Cardiac muscle cell (in vitro differentiated cells and primary cell): Measurements from ENCODE around the gene NEDD9. TPM values are rescaled to one million over a fixed set of nuclear protein-coding genes. Genes with fewer than 3 reads are reported as not detected.

Experiments used
- DNase-seq, 2 donors: peaks; one replicate each; pipeline versions ENCODE4 v3.0.0 to v3.0.0-alpha.2; 2010 to 2017; ENCODE audit warnings: low read depth in 1 of 2, low spot score in 1 of 2
- H3K27ac ChIP-seq: fragments of 200-600 bp; sonication (generic); 2 replicates; pipeline ENCODE4 v1.5.1; 2016
- H3K27me3 ChIP-seq: fragments of 200-600 bp; sonication (generic); 2 replicates; pipeline ENCODE4 v1.6.0; 2016; ENCODE audit warnings: control low read depth
- H3K36me3 ChIP-seq: fragments of 200-600 bp; sonication (generic); 2 replicates; pipeline ENCODE4 v1.5.1; 2016; ENCODE audit warnings: control low read depth
- H3K4me1 ChIP-seq: fragments of 200-600 bp; sonication (generic); 2 replicates; pipeline ENCODE4 v1.8.1; 2017; ENCODE audit warnings: low read depth, mild to moderate bottlenecking, mixed run types
- H3K4me3 ChIP-seq: fragments of 200-600 bp; sonication (generic); 2 replicates; pipeline ENCODE4 v1.5.1; 2016; ENCODE audit warnings: mild to moderate bottlenecking
- H3K9me3 ChIP-seq: fragments of 200-600 bp; sonication (generic); 2 replicates; pipeline ENCODE4 v1.5.1; 2017; ENCODE audit warnings: low read depth, mild to moderate bottlenecking, control low read depth
- polyA plus RNA-seq: library from polyadenylated mRNA; unstranded; fragments of >200 nt; fragmentation: Nextera tagmentation; extraction: Ambion mirVana; gene quantifications from 2 replicates; pipeline ENCODE4 v1.2.1, GENCODE V29; 2016
- total RNA-seq: library from RNA; depleted of rRNA; stranded (reverse); fragments of >200 nt; gene quantifications from 2 replicates; pipeline ENCODE4 v1.2.3, GENCODE V29; 2016
- TF ChIP-seq, protein P1 (sequence below): IDR thresholded peaks from 2 replicates; pipeline ENCODE4 v1.5.1; 2012; ENCODE audit warnings: low read depth, mild to moderate bottlenecking, low read length

The NEDD9 gene
- total and polyA plus RNA-seq, 2 experiments from 2014 or later = 12.6 to 26.8 TPM

DNA sequence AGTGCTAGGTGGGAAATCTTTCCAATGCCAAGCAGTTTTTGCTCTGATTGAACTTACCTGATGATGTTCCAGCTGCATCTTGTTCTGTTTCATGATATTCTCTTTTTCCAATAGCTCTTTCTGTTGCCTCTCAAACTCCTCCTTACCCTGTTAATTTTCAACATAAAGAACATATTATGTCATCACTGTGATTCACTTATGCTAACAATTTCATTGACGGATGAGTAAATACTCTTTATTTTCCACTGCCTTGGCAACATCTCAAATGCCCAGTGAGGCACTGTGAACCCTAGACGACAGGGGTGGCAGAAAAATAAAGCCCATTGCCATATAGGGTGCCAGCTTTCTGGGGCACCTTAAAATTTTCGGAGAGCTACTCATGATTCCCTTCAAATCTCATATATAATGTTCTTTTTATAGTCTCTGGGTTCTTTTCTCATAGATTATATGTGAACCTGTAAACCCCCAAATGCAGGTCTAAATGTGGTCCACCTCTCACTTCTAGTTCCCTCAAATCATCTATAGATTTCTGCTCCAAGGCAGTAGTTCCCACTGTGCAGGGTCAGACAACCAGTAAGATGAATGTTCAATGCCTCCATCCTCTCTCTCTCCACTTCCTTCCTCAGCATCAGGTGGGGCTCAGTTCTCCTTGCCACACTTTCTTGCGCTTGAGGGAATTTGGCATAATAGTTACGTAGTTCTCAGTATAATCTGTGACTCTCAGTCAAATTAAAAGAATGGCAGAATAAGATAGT is 44.1 kb downstream of the NEDD9 start:
- Histone ChIP-seq H3K27me3 (no peaks in the 10 kb centered on the region), H3K4me1 (peaks cover 8% of the 10 kb centered on the region), H3K4me3 (no peak overlapping the region), H3K36me3 (peaks cover 49% of the 10 kb centered on the region), H3K27ac (no peak overlapping the region), H3K9me3 (no peaks in the 10 kb centered on the region)
- no peak for DNase-seq
- TF ChIP-seq, protein P1, sequence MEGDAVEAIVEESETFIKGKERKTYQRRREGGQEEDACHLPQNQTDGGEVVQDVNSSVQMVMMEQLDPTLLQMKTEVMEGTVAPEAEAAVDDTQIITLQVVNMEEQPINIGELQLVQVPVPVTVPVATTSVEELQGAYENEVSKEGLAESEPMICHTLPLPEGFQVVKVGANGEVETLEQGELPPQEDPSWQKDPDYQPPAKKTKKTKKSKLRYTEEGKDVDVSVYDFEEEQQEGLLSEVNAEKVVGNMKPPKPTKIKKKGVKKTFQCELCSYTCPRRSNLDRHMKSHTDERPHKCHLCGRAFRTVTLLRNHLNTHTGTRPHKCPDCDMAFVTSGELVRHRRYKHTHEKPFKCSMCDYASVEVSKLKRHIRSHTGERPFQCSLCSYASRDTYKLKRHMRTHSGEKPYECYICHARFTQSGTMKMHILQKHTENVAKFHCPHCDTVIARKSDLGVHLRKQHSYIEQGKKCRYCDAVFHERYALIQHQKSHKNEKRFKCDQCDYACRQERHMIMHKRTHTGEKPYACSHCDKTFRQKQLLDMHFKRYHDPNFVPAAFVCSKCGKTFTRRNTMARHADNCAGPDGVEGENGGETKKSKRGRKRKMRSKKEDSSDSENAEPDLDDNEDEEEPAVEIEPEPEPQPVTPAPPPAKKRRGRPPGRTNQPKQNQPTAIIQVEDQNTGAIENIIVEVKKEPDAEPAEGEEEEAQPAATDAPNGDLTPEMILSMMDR = no peak

DNA sequence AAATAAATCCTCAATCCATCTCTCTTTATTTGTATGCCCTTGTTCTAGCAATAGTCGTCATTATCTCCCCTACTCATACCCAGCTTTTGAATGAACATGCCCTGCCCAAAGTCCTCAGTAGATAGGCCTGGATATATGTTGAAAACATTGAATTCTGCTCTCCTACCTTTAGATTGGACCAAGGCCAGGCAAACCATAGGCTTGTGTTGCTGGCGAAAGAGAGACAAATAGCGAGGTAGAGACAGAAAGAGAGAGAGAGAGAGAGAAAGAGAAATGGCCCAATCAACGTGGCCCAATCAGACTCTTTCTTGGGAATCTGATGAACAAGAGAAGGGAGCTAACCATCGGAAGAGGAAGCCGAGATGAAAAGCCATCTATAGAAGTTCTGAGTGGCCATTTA is 45.2 kb downstream of the NEDD9 start:
- H3K36me3 ChIP-seq = peaks cover 48% of the 10 kb centered on the region
- no peaks in the 10 kb centered on the region for H3K27me3 ChIP-seq
- no peak for DNase-seq
- H3K27ac ChIP-seq = no peak overlapping the region
- TF ChIP-seq, protein P1 = no peak
- no peaks in the 10 kb centered on the region for H3K9me3 ChIP-seq
- H3K4me1 ChIP-seq = peaks cover 9% of the 10 kb centered on the region
- H3K4me3 ChIP-seq = no peak overlapping the region

DNA sequence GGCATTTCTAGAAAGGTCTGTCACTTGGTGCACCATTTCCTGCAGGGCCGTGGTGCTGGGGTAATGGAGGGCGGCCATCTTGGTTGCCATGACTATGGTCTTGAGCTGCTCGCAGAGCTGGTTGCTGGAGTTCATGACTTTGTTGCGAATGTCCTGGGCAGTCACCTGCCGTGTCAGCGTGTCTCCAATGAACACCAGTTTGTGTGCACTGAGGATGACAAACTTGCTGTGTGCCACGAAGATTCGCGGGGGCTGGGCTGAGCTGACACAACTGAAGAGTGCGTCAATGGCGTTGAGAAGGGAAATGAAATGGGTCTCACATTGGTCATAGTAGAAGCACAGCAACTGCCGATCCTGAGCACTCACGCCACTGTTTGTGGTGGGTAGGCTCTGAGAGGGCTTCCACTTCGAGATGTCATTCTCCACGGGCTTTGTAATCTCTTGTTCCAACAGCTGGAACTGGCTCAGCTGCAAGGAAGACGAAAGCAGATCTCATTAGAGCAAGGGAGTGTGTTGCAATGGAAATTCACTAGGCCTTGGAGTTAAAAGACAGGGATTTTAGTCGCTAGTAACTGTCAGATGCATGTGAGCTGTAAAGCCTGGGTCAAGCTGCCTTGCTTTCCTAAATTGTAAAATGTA is 47.1 kb downstream of the NEDD9 start:
- Histone ChIP-seq H3K27ac (no peak overlapping the region), H3K4me3 (no peak overlapping the region), H3K27me3 (no peaks in the 10 kb centered on the region), H3K9me3 (no peaks in the 10 kb centered on the region), H3K4me1 (peaks cover 9% of the 10 kb centered on the region), H3K36me3 (peaks cover 40% of the 10 kb centered on the region)
- TF ChIP-seq, protein P1 = no peak
- DNase-seq = peak in 1 of 2 donors; percentile 10

DNA sequence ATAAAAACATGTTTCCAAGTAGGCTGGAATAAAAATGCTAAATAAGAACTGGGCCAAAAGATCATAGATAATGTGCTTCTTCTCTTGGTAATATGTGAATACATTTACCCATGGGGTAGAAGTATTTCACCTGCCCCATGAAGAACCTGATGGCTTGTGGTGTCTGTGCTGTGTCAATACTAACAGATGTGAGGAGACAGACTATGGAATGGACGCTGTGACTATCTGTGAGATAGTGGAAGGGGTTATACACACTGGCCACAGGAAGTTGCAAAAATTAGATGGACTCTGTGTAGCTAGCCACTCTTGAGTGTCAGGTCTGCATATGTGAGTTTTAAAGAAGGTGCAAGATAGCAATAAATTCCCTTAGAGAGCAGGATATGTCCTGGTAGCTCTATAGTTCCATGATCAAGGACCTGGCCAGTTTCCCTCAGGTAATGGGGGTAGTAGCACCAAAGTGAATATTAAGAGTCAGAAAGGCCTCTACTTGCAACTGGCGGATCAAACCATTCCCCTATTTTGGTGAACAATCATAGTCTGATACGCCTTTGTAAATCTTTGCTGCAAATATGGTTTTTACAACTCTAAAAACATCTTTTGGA is 48.6 kb downstream of the NEDD9 start:
- Histone ChIP-seq H3K4me1 (peaks cover 9% of the 10 kb centered on the region), H3K27ac (peak overlapping the region; percentile 30), H3K36me3 (peaks cover 27% of the 10 kb centered on the region)

DNA sequence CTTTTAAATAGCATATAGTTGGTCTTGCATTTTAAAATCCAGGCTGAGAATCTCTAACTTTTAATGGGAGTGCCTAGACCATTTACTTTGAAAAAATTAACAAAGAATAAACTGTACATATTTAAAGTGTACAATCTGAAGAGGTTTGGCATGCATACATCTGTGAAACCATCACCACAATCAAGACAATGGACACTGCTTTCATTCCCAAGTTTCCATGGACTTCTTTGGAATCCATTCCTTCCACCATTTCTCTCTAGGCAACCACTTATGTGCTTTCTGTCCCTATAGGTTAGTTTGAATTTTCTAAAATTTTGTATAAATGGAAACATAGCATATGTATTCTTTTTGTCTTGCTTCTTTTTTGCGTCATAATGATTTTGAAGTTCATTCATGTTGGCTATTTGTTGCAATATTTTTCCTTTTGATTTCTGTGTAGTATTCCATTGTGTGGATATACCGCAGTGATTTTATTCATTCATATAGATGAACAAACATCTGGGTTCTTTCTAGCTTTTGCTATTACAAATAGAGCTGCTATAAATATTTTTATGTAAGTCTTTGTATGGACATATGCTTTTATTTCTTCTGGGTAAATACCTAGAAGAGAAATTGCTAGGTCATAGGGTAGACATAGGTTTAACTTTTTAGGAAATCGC is 50.9 kb downstream of the NEDD9 start:
- TF ChIP-seq, protein P1 = no peak

More for the DNA sequence above, 48.6 kb downstream of the NEDD9 start:
- Histone ChIP-seq H3K27me3 (no peaks in the 10 kb centered on the region), H3K9me3 (no peaks in the 10 kb centered on the region), H3K4me3 (no peak overlapping the region)
- peak in 1 of 2 donors; percentile 9 for DNase-seq
- TF ChIP-seq, protein P1 = no peak

More for the DNA sequence above, 50.9 kb downstream of the NEDD9 start:
- Histone ChIP-seq H3K4me3 (no peak overlapping the region), H3K36me3 (peaks cover 11% of the 10 kb centered on the region), H3K9me3 (no peaks in the 10 kb centered on the region), H3K27ac (no peak overlapping the region), H3K4me1 (peaks cover 9% of the 10 kb centered on the region), H3K27me3 (no peaks in the 10 kb centered on the region)
- DNase-seq = no peak
